Upper lobe of right lung (tissue), 1 donor: ENCODE data around the gene PRR3. TPM values are rescaled to one million over a fixed set of nuclear protein-coding genes. Genes with fewer than 3 reads are reported as not detected.

Experiments used
- ATAC-seq: fragments of 200-7000 bp; cut with Tn5 transposase; one replicate; pipeline ENCODE4 v1.9.1; 2020; ENCODE audit warnings: mild to moderate bottlenecking, moderate library complexity
- DNase-seq: peaks from one replicate; pipeline ENCODE4 v3.0.0-alpha.2; 2020
- H3K27ac ChIP-seq: fragments of 200-600 bp; one replicate; pipeline ENCODE4 v1.8.0; 2022
- H3K27me3 ChIP-seq: fragments of 200-600 bp; one replicate; pipeline ENCODE4 v1.8.0; 2022; ENCODE audit warnings: mild to moderate bottlenecking
- H3K36me3 ChIP-seq: fragments of 200-600 bp; one replicate; pipeline ENCODE4 v1.8.0; 2022
- H3K4me1 ChIP-seq: fragments of 200-600 bp; one replicate; pipeline ENCODE4 v1.8.0; 2022
- H3K4me3 ChIP-seq: fragments of 200-600 bp; one replicate; pipeline ENCODE4 v1.8.0; 2022; ENCODE audit warnings: mild to moderate bottlenecking
- H3K9me3 ChIP-seq: fragments of 200-600 bp; one replicate; pipeline ENCODE4 v1.8.0; 2022
- intact Hi-C: fragments of 100-400 bp; cut with DNase I; formaldehyde crosslinking; loops from one replicate; pipeline ENCODE4 v1.11.0; 2022
- total RNA-seq: library from RNA; stranded (reverse); fragmentation: NEBNext Ultra II Directional; extraction: Animal tissue kit (Norgen Biotek cat#: 25700); gene quantifications from one replicate; pipeline ENCODE4 v1.2.1, GENCODE V29; 2021
- TF ChIP-seq, protein P1 (sequence below): fragments of 200-600 bp; IDR thresholded peaks from one replicate; pipeline ENCODE4 v1.8.0; 2022; ENCODE audit warnings: antibody characterized with exemption
- donor health status: DM: no; HTN: yes; CAD: no; lungs with severe emphysema.

Gene PRR3
- total RNA-seq, 1 donor from 2014 or later: 6.9 TPM

DNA sequence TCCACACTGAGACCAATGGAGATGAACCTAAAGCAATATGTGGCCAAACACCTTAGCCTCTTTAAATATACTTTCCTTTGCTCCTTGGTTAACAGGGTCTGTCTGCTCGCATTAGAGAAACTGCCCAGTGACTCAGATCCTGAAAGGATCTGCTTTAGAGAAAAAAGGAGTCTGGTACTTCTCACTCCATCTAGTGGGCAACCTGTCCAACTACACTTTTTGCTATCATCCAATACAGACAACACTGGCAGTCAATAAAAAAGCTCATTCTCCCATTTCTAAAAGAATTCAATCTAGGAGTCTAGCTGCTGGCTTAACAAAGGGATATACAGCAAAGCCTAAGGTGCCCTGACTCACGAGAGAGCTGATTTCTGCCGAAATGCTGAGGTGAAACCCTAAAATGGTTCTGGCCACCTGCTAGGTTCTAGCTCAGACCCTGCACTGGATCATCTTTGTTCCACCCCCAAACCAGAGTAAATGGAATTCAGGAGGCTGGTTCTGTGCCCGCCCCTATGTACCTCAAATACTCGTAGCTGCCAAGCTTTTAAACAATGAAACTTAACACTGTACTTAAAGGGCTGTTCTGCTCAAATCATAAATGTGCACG, 12.3 kb upstream of the PRR3 start:
- TF ChIP-seq, protein P1, sequence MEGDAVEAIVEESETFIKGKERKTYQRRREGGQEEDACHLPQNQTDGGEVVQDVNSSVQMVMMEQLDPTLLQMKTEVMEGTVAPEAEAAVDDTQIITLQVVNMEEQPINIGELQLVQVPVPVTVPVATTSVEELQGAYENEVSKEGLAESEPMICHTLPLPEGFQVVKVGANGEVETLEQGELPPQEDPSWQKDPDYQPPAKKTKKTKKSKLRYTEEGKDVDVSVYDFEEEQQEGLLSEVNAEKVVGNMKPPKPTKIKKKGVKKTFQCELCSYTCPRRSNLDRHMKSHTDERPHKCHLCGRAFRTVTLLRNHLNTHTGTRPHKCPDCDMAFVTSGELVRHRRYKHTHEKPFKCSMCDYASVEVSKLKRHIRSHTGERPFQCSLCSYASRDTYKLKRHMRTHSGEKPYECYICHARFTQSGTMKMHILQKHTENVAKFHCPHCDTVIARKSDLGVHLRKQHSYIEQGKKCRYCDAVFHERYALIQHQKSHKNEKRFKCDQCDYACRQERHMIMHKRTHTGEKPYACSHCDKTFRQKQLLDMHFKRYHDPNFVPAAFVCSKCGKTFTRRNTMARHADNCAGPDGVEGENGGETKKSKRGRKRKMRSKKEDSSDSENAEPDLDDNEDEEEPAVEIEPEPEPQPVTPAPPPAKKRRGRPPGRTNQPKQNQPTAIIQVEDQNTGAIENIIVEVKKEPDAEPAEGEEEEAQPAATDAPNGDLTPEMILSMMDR: peak; percentile 79
- intact Hi-C loops: loop anchor here (5.0 kb wide), 1 partner anchor 62 kb away; no protein-coding TSS in a partner anchor
- ATAC-seq: peak; percentile 76
- H3K36me3 ChIP-seq: peaks cover 31% of the 10 kb centered on the region
- no peak overlapping the region for H3K27ac ChIP-seq
- no peaks in the 10 kb centered on the region for H3K27me3 ChIP-seq
- H3K4me1 ChIP-seq: peaks cover 29% of the 10 kb centered on the region
- H3K4me3 ChIP-seq: no peak overlapping the region
- H3K9me3 ChIP-seq: no peaks in the 10 kb centered on the region
- DNase-seq: no peak

DNA sequence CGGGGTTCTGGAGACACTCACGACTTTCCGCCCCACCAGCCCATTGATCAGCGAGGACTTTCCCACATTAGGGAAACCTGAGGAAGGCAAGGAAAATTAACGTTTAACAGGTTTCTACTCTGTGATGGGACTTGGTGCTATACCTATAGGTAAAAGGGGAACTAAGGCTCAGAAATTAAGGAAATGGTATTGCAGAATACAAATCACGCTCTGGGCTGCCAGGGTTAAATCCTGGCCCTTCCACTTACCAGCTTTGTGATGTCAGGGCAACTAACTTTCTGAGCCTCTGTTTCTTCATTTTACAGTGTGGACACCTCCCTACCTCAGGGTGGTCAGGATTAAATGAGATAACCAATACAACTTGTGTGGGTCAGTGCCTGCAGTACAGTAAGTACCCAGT, 9.6 kb upstream of the PRR3 start:
- Histone ChIP-seq H3K27ac (no peak overlapping the region), H3K4me1 (peaks cover 21% of the 10 kb centered on the region), H3K4me3 (no peak overlapping the region), H3K27me3 (no peaks in the 10 kb centered on the region), H3K36me3 (peaks cover 57% of the 10 kb centered on the region), H3K9me3 (no peaks in the 10 kb centered on the region)
- ATAC-seq (peak; percentile 16), DNase-seq (no peak)
- intact Hi-C loops: no loop called here
- TF ChIP-seq, protein P1: no peak

DNA sequence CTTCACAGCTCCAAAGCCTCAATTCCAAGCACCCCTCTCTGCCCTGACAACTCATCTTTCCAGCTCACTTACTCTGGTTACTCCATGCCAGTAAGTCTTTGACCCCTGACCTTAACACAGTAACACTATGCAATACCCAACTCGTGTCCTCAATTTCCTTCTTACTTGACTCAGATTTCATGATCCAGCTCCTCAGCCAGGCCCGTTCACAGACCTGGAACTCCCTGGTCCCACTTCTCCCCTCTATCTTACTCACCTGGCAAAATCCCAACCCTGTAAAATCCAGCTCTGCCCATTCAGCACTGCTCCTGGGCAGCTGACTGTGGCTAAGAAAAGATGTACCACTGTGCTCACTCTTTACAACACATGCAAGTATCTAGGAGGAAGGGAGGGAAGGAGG, 8.7 kb upstream of the PRR3 start:
- ATAC-seq (peak; percentile 16), DNase-seq (no peak)
- Histone ChIP-seq H3K4me3 (no peak overlapping the region), H3K27me3 (no peaks in the 10 kb centered on the region), H3K27ac (no peak overlapping the region), H3K36me3 (peaks cover 66% of the 10 kb centered on the region), H3K9me3 (no peaks in the 10 kb centered on the region), H3K4me1 (peaks cover 11% of the 10 kb centered on the region)
- TF ChIP-seq, protein P1: no peak
- intact Hi-C loops: no loop called here

DNA sequence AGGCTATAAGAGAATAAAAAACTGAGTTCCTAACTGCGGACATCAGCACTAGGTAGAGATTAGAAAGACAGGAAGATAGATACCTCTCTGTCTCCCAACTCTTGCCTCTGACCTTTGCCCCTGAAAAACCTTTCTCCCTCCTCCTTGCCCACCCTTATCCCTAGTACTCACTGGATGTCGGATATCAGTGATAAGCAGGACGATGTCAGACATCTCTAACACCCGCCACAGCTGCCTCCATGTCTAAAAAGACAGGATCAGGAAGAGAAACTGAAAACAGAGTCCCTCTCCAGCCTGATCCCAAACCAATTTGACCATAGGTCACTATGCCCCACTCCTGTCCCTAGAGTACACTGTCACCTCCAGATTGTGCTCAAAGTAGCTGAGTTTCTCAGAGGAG, 2.7 kb upstream of the PRR3 start:
- Histone ChIP-seq H3K36me3 (peaks cover 47% of the 10 kb centered on the region), H3K4me3 (no peak overlapping the region), H3K4me1 (peaks cover 25% of the 10 kb centered on the region), H3K27ac (no peak overlapping the region), H3K9me3 (no peaks in the 10 kb centered on the region), H3K27me3 (no peaks in the 10 kb centered on the region)
- TF ChIP-seq, protein P1: no peak
- intact Hi-C loops: no loop called here
- no peak for DNase-seq
- no peak for ATAC-seq

DNA sequence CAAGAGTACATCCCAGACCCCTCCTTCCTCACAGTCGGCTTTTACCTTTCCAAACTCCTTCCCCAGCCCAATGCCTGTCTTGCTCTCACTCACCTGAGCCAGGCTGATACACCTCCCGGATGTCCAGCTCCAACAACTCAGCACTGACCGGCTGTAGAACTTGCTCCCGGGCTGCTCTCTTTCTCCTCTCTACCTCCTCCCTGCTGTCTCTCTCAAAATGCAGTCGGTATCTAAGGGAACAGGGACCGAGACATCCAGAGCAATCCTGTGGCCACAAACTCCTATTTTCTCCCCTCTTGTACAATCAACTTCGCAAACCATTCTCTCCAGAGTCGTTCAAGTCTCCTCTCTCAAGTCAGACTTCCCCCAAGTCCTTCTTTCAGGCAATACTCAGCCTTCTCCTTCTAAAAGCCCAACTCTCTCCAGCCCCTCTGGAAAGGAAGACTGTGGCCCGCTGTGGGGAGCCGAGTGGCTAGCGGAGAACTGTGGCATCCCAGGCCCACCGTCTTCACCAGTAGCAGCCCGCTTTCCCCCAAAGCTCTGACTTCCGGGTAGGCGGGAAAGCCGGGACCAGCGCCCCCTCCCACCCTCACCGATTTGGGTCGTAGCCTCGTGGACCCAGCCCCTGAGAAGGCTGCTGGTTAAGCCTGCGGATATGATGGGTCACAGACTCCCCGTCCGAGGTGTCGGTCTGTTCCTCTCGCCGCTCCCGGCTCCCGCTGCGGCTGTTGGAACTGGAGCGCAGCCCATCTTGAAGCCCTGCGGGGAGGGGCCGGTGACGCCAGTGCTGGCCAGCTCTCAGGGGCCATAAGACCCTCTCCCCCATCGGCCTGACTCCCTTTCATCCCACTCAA, 1.9 kb upstream of the PRR3 start:
- Histone ChIP-seq H3K9me3 (no peaks in the 10 kb centered on the region), H3K4me1 (peaks cover 25% of the 10 kb centered on the region), H3K27me3 (no peaks in the 10 kb centered on the region), H3K27ac (peak overlapping the region; percentile 99), H3K36me3 (peaks cover 41% of the 10 kb centered on the region), H3K4me3 (peak overlapping the region; percentile 92)
- intact Hi-C loops: no loop called here
- ATAC-seq: peak; percentile 3
- peak; percentile 76 for DNase-seq
- TF ChIP-seq, protein P1: no peak
